ENCODE data around the gene PANX2. TPM values are rescaled to one million over a fixed set of nuclear protein-coding genes. Genes with fewer than 3 reads are reported as not detected.

The PANX2 gene
- total RNA-seq, 1 donor from 2014 or later: 0.58 TPM

GRCh38 chr22:50138988-50139387, 31.5 kb upstream of the PANX2 start:
- intact Hi-C loops (cut with micrococcal nuclease): no loop called here
- Histone ChIP-seq H3K27me3 (ENCODE audit: low read depth) (peaks cover 44% of the 10 kb centered on the region), H3K4me3 (no peak overlapping the region), H3K9me3 (replicated peaks) (no peaks in the 10 kb centered on the region), H3K27ac (replicated peaks) (no peak overlapping the region), H3K36me3 (no peaks in the 10 kb centered on the region), H3K4me1 (peaks cover 7% of the 10 kb centered on the region)
- DNase-seq: no peak
- TF ChIP-seq CTCF (IDR thresholded peaks at IDR 0.05; ENCODE audit: borderline replicate concordance): no peak

GRCh38 chr22:50139843-50140415, 30.6 kb upstream of the PANX2 start:
- no peak overlapping the region for H3K27ac ChIP-seq (replicated peaks)
- TF ChIP-seq CTCF (IDR thresholded peaks at IDR 0.05; ENCODE audit: borderline replicate concordance): no peak
- H3K36me3 ChIP-seq: no peaks in the 10 kb centered on the region
- intact Hi-C loops (cut with micrococcal nuclease): no loop called here
- peaks cover 54% of the 10 kb centered on the region for H3K27me3 ChIP-seq (ENCODE audit: low read depth)
- peaks cover 7% of the 10 kb centered on the region for H3K4me1 ChIP-seq
- no peak overlapping the region for H3K4me3 ChIP-seq
- H3K9me3 ChIP-seq (replicated peaks): no peaks in the 10 kb centered on the region
- DNase-seq: no peak

GRCh38 chr22:50140615-50141014, 29.9 kb upstream of the PANX2 start:
- no peak for DNase-seq
- no peaks in the 10 kb centered on the region for H3K36me3 ChIP-seq
- intact Hi-C loops (cut with micrococcal nuclease): no loop called here
- H3K27ac ChIP-seq (replicated peaks): no peak overlapping the region
- peaks cover 61% of the 10 kb centered on the region for H3K27me3 ChIP-seq (ENCODE audit: low read depth)
- H3K4me1 ChIP-seq: peaks cover 7% of the 10 kb centered on the region
- H3K4me3 ChIP-seq: no peak overlapping the region
- no peaks in the 10 kb centered on the region for H3K9me3 ChIP-seq (replicated peaks)
- no peak for TF ChIP-seq CTCF (IDR thresholded peaks at IDR 0.05; ENCODE audit: borderline replicate concordance)

GRCh38 chr22:50141462-50141861, 29.1 kb upstream of the PANX2 start:
- Histone ChIP-seq H3K4me3 (no peak overlapping the region), H3K27ac (replicated peaks) (no peak overlapping the region), H3K27me3 (ENCODE audit: low read depth) (peaks cover 69% of the 10 kb centered on the region), H3K4me1 (peaks cover 4% of the 10 kb centered on the region), H3K36me3 (no peaks in the 10 kb centered on the region), H3K9me3 (replicated peaks) (no peaks in the 10 kb centered on the region)
- TF ChIP-seq CTCF (IDR thresholded peaks at IDR 0.05; ENCODE audit: borderline replicate concordance): no peak
- no peak for DNase-seq
- intact Hi-C loops (cut with micrococcal nuclease): no loop called here

- Histone ChIP-seq H3K9me3 (replicated peaks) (no peaks in the 10 kb centered on the region), H3K27ac (replicated peaks) (no peak overlapping the region), H3K4me3 (no peak overlapping the region), H3K36me3 (no peaks in the 10 kb centered on the region), H3K27me3 (ENCODE audit: low read depth) (peaks cover 70% of the 10 kb centered on the region), H3K4me1 (no peaks in the 10 kb centered on the region)
- intact Hi-C loops (cut with micrococcal nuclease): no loop called here
- TF ChIP-seq CTCF (IDR thresholded peaks at IDR 0.05; ENCODE audit: borderline replicate concordance): no peak
- DNase-seq: no peak
These were observed 28.6 kb upstream of the PANX2 start for GRCh38 chr22:50141891-50142363.

Data from left ventricle myocardium inferior (tissue), 1 donor.